ENCODE data around the gene SYTL3.

The SYTL3 gene

DNA sequence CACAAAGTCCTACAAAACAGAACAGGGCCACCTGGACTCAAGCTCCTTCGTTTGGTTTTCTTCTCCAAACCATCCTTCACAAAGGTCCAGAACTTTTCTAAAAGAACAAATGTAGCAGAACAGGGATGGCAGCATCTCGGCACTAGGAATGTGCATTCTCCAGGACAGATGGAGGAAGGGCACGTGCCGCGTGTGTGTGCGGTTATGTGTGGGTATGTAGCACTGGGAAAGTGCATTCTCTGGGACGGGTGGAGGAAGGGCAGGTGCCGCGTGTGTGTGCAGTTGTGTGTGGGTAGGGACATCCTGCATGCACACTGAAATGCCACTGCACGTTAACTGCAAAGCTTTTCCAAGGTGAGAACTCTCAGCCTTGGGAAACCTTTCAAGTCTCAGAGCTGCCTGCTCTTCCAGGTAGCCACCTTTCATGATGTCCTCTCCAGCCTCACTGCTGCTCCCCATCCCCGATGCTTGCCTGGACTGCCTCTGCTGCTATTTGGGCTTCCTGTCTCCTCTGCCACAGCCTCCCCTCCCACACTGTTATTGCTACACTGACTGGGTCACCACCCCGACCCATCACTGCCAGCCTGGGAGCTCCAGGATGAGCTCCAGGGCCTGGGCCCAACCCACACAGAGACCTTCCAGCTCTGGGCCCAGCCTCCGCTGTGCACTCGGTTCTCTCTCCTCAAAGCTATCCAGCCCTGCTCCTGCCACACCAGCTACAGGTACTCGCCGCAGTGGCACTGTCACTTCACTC, 121.7 kb downstream of the SYTL3 start:
- no peak for DNase-seq (ENCODE audit: extremely low spot score)
- TF ChIP-seq, protein P1, sequence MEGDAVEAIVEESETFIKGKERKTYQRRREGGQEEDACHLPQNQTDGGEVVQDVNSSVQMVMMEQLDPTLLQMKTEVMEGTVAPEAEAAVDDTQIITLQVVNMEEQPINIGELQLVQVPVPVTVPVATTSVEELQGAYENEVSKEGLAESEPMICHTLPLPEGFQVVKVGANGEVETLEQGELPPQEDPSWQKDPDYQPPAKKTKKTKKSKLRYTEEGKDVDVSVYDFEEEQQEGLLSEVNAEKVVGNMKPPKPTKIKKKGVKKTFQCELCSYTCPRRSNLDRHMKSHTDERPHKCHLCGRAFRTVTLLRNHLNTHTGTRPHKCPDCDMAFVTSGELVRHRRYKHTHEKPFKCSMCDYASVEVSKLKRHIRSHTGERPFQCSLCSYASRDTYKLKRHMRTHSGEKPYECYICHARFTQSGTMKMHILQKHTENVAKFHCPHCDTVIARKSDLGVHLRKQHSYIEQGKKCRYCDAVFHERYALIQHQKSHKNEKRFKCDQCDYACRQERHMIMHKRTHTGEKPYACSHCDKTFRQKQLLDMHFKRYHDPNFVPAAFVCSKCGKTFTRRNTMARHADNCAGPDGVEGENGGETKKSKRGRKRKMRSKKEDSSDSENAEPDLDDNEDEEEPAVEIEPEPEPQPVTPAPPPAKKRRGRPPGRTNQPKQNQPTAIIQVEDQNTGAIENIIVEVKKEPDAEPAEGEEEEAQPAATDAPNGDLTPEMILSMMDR (IDR thresholded peaks at IDR 0.05; ENCODE audit: control extremely low read depth, extremely low read depth, low read depth, missing control alignments), result no peak
- CTCF ChIA-PET, result interaction anchor here (0.9 to 5.0 kb wide), 6 partner anchors 9 to 237 kb away, joined by 3 to 23 read pairs (median 4); no protein-coding TSS in a partner anchor
- POLR2A ChIA-PET, result interaction anchor here (0.5 to 0.6 kb wide), 2 partner anchors 19 to 309 kb away, joined by 3 to 4 read pairs; no protein-coding TSS in a partner anchor

DNA sequence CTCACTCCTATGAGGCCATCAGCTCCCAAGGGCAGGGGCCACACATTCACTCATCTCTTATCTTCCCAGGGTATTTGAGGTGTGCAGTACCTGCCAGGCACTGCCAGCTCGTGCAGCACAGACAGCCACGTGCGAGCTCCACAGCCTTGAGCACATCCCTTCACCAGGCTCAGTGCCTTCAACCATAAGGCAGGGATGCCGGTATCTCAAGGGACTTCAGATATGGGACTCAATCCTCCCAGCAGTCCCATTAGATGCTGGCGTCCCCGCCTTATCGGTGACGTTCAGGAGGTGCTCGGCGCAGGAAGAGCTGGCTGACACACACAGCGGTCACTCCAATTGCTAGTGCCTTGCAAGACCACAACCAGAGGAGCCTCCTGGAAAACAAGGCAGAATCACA, 122.3 kb downstream of the SYTL3 start:
- ChIA-PET POLR2A (interaction anchor here (0.5 to 0.6 kb wide), 2 partner anchors 20 to 310 kb away, joined by 3 to 4 read pairs; no protein-coding TSS in a partner anchor), CTCF (interaction anchor here (0.6 to 5.0 kb wide), 5 partner anchors 9 to 68 kb away, joined by 3 to 23 read pairs (median 4); no protein-coding TSS in a partner anchor)
- TF ChIP-seq, protein P1 (IDR thresholded peaks at IDR 0.05; ENCODE audit: control extremely low read depth, extremely low read depth, low read depth, missing control alignments), result no peak
- DNase-seq (ENCODE audit: extremely low spot score), result no peak

DNA sequence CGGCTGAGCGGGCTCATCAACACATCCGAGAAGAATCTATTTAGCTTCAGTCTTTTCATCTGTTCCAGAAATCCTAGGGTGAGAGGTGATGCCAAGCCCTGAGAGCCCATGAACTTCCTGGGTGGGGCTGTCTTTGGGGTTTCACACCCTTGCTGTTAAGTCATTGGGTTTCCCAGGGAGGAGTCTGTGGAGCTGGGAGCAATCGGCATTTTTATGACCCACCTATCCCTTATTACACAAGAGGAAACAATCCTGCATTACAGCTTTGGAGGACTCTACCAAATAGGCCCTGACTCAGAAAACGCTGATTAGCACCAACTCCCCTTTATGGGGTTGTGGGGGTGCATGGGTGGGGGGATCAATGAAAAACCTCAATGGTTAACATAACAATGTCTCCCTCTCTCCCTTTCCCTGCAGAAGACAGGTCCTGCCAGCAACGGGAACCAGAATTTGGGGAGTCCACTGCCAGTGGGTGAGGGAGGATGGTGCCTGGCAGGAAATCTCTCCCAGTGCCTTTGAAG, 123.1 kb downstream of the SYTL3 start:
- ChIA-PET POLR2A (no interaction called here), CTCF (interaction anchor here (0.6 to 5.0 kb wide), 6 partner anchors 8 to 69 kb away, joined by 3 to 23 read pairs (median 4); no protein-coding TSS in a partner anchor)
- TF ChIP-seq, protein P1 (IDR thresholded peaks at IDR 0.05; ENCODE audit: control extremely low read depth, extremely low read depth, low read depth, missing control alignments), result no peak

DNA sequence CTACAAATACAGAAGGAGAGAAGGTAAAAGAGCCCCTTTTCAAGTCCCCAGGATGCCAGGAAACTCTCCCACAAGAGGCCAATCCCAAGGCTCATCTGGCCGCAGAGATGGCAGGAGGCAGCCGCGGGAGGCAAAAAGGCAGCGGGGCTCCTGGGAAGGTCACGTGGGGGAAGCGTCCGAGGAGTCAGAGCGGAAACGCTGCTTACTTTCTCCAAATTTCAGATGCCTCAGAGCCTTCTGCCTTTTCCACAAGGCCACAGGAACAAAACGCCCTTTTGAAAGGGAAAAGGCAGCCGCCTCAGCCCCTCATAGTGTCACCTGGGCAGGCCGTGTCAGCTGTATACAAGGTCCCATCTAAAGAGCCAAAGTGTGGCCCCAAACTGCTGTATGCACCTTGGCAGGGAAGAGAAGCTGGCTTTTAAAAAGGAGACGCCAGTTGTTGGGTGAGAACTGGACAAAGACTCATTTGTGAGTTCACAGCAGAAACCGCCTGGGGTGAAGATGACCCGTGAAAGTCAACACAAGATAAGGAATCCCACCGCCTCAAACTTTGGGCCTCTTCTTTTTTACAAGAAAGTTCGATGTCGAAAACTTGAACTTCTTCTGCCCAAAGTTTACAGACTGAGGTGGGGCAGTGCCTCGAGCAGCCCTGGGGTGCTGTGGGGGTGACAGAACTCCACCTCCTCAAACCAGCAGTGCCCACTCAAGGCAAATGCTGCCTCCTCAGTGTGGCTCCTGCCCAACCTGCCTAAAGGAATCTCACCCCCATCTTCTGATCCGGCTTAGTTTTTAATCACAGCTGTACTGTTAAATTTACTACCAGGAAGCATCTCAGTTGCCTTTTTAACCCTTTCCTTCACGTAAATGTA, 124.0 kb downstream of the SYTL3 start:
- no peak for DNase-seq (ENCODE audit: extremely low spot score)
- CTCF ChIA-PET, result interaction anchor here (1.1 to 1.9 kb wide), 6 partner anchors 8 to 559 kb away, joined by 3 to 6 read pairs (median 4); no protein-coding TSS in a partner anchor
- TF ChIP-seq, protein P1 (IDR thresholded peaks at IDR 0.05; ENCODE audit: control extremely low read depth, extremely low read depth, low read depth, missing control alignments), result no peak
- POLR2A ChIA-PET, result interaction anchor here (0.5 kb wide), 1 partner anchor 34 kb away, joined by 8 read pairs; no protein-coding TSS in a partner anchor

More for the DNA sequence above, 123.1 kb downstream of the SYTL3 start:
- no peak for DNase-seq (ENCODE audit: extremely low spot score)

DNA sequence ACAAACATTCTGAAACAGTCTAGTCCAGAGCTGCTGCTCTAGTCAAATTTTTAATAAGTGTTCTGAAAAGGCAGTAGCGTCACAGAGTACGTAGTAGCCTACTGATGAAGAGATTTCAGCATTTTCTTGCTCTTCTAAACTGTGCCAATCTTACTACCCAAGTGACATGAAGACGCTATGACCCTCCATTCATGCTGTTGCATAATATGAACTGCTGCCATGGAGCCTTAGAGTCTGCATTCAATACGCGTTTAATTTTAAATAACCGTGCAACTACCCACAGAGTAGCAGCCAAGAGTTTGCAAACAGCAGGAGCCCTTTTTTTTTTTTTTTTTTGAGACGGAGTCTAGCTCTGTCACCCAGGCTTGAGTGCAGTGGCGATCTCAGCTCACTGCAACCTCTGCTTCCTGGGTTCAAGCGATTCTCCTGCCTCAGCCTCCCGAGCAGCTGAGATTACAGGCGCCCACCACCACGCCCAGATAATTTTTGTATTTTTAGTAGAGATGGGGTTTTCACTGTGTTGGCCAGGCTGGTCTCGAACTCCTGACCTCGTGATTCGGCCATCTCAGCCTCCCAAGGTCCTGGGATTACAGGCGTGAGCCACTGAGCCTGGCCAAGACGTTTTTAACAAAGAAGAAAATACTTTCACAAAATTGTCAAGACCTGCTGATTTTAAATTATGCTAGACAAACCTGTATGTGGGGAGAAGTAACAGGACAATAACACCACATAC, 125.0 kb downstream of the SYTL3 start:
- POLR2A ChIA-PET, result no interaction called here
- no peak for DNase-seq (ENCODE audit: extremely low spot score)
- CTCF ChIA-PET, result interaction anchor here (1.1 to 1.9 kb wide), 5 partner anchors 9 to 560 kb away, joined by 3 to 6 read pairs (median 4); no protein-coding TSS in a partner anchor
- TF ChIP-seq, protein P1 (IDR thresholded peaks at IDR 0.05; ENCODE audit: control extremely low read depth, extremely low read depth, low read depth, missing control alignments), result no peak
